Measurements from ENCODE around the gene APOH. TPM values are rescaled to one million over a fixed set of nuclear protein-coding genes. Genes with fewer than 3 reads are reported as not detected.
"Not testable (repeated sequence)": the region's sequence is repeated elsewhere in the genome, so short reads cannot be mapped to it uniquely, and the experiment has no call there.

APOH gene
- total and polyA plus RNA-seq, 5 donors = 0.11 to 1.3 TPM; not detected in 3

GRCh38 chr17:66262767-66263166, 33.6 kb upstream of the APOH start:
- H3K9me3 ChIP-seq (ENCODE audit: control insufficient read depth, low read length) = no peaks in the 10 kb centered on the region
- 68% methylated on average over 2 of the region's 2 CpGs for WGBS

GRCh38 chr17:66260688-66261087, 31.5 kb upstream of the APOH start:
- intact Hi-C loops (cut with DNase I) = no loop called here

More at GRCh38 chr17:66262767-66263166, 33.6 kb upstream of the APOH start:
- Histone ChIP-seq H3K4me3 (ENCODE audit: low read length) (no peak overlapping the region), H3K27me3 (ENCODE audit: control insufficient read depth, insufficient read depth) (no peaks in the 10 kb centered on the region), H3K4me1 (ENCODE audit: control insufficient read depth, insufficient read depth, low read length) (no peaks in the 10 kb centered on the region), H3K27ac (ENCODE audit: low read length) (no peak overlapping the region)
- DNase-seq = no peak
- no peak for ATAC-seq
- intact Hi-C loops (cut with DNase I) = no loop called here

DNA sequence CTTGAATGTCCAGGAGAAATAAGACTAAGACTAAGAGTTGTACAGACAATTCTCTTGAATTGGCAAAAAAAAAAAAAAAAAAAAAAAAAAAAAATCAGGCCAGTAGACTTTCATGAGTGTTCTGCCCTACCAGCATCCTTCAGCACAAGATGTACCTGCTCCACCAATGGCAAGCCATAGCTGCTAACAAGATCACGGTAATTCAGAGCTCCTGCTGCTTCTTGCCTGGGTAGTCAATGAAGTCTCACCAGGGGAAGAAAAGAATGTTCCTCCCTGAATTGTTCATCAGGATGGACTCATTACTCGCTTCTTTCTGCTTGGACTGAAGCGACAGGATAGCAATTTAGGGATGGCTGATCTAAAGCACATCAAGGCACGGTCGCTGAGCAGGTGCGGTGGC, 31.1 kb upstream of the APOH start:
- intact Hi-C loops (cut with DNase I) = no loop called here
- Histone ChIP-seq H3K9me3 (ENCODE audit: control insufficient read depth, low read length) (no peaks in the 10 kb centered on the region), H3K4me1 (ENCODE audit: control insufficient read depth, insufficient read depth, low read length) (no peaks in the 10 kb centered on the region), H3K4me3 (ENCODE audit: low read length) (no peak overlapping the region), H3K27ac (ENCODE audit: low read length) (no peak overlapping the region), H3K27me3 (ENCODE audit: control insufficient read depth, insufficient read depth) (no peaks in the 10 kb centered on the region)
- WGBS = 91% methylated on average over 6 of the region's 6 CpGs
- DNase-seq (no peak), ATAC-seq (no peak)

More at GRCh38 chr17:66260688-66261087, 31.5 kb upstream of the APOH start:
- Histone ChIP-seq H3K27ac (ENCODE audit: low read length) (no peak overlapping the region), H3K27me3 (ENCODE audit: control insufficient read depth, insufficient read depth) (no peaks in the 10 kb centered on the region), H3K9me3 (ENCODE audit: control insufficient read depth, low read length) (no peaks in the 10 kb centered on the region), H3K4me1 (ENCODE audit: control insufficient read depth, insufficient read depth, low read length) (no peaks in the 10 kb centered on the region), H3K4me3 (ENCODE audit: low read length) (no peak overlapping the region)
- no peak for ATAC-seq
- DNase-seq = no peak
- WGBS = 100% methylated on average over 1 of the region's 1 CpG

DNA sequence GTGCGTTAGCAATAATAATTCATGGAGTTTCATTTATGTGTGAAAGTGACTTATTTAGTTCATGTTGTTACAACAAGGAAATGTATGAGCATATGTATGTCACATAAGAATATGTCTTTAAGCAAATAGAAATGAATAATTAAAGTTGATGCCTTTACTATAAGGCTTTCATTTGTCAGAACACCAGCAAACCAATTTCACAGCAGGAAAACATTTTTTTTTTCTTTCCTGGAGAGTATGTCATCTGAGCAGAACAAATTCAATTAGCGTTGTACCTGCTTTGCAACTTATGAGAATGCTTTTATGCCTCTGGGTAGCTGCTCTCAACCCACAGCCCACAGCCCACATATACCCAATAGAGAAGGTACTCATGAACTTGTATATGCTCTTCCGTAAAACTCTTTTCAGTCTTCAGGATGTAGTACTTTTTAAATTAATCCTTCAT, 26.3 kb upstream of the APOH start:
- H3K27ac ChIP-seq (ENCODE audit: low read length) = no peak overlapping the region
- WGBS = 76% methylated on average over 3 of the region's 3 CpGs

DNA sequence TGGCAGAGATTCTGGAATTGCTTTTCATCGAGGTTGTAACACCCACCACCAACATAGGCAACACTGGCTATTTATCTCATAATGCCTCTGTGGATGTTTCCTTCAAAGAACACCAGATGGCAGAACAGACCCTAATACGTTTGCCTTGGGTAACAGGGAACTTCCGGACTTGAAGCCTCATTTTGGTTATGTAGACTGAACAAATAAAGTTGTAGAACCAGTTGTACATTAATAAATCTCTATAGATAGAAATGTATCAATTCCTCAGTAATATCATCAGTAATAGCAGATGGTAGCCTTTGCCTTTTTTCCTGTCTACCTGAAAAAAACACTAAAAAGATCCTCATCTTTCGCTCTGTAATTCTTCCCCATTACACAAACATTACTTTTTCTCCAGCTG, 25.9 kb upstream of the APOH start:
- Histone ChIP-seq H3K4me1 (ENCODE audit: control insufficient read depth, insufficient read depth, low read length) (no peaks in the 10 kb centered on the region), H3K27me3 (ENCODE audit: control insufficient read depth, insufficient read depth) (no peaks in the 10 kb centered on the region), H3K9me3 (ENCODE audit: control insufficient read depth, low read length) (no peaks in the 10 kb centered on the region), H3K27ac (ENCODE audit: low read length) (no peak overlapping the region), H3K4me3 (ENCODE audit: low read length) (no peak overlapping the region)
- intact Hi-C loops (cut with DNase I) = loop anchor here in 3 of 4 donors (5.0 to 10.0 kb wide), 6 partner anchors 310 to 422 kb away; no protein-coding TSS in a partner anchor
- ATAC-seq (peak; percentile 77 to 78), DNase-seq (no peak)
- 24% methylated on average over 4 of the region's 4 CpGs for WGBS

More for the DNA sequence above, 26.3 kb upstream of the APOH start:
- ATAC-seq (no peak), DNase-seq (no peak)
- Histone ChIP-seq H3K9me3 (ENCODE audit: control insufficient read depth, low read length) (no peaks in the 10 kb centered on the region), H3K27me3 (ENCODE audit: control insufficient read depth, insufficient read depth) (no peaks in the 10 kb centered on the region), H3K4me3 (ENCODE audit: low read length) (no peak overlapping the region), H3K4me1 (ENCODE audit: control insufficient read depth, insufficient read depth, low read length) (no peaks in the 10 kb centered on the region)
- intact Hi-C loops (cut with DNase I) = loop anchor here in 3 of 4 donors (5.0 to 10.0 kb wide), 6 partner anchors 309 to 422 kb away; no protein-coding TSS in a partner anchor

DNA sequence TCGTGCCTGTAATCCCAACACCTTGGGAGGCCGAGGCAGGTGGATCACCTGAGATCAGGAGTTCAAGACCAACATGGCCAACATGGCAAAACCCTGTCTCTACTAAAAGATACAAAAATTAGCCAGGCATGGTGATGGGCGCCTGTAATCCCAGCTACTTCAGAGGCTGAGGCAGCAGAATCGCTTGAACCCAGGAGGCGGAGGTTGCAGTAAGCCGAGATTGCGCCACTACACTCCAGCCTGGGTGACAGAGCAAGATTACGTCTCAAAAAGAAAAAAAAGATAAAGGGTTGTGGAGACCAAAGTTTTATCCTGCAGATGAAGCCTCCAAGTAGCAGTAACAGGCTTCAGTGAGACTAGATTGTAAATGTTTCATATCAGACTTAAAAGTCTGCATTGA, 24.2 kb upstream of the APOH start:
- not testable (repeated sequence) for H3K4me3 ChIP-seq (ENCODE audit: low read length); ATAC-seq; H3K27me3 ChIP-seq (ENCODE audit: control insufficient read depth, insufficient read depth); H3K27ac ChIP-seq (ENCODE audit: low read length); DNase-seq; H3K9me3 ChIP-seq (ENCODE audit: control insufficient read depth, low read length); H3K4me1 ChIP-seq (ENCODE audit: control insufficient read depth, insufficient read depth, low read length)
- intact Hi-C loops (cut with DNase I) = loop anchor here in 3 of 4 donors (5.0 to 10.0 kb wide), 5 partner anchors 311 to 421 kb away; no protein-coding TSS in a partner anchor
- 89% methylated on average over 8 of the region's 8 CpGs for WGBS

- no peaks in the 10 kb centered on the region for H3K27me3 ChIP-seq (ENCODE audit: control insufficient read depth, insufficient read depth)
- no peak overlapping the region for H3K4me3 ChIP-seq (ENCODE audit: low read length)
- 90% methylated on average over 3 of the region's 3 CpGs for WGBS
- H3K27ac ChIP-seq (ENCODE audit: low read length) = no peak overlapping the region
- DNase-seq (no peak), ATAC-seq (no peak)
- intact Hi-C loops (cut with DNase I) = loop anchor here in 3 of 4 donors (5.0 to 10.0 kb wide), 5 partner anchors 314 to 424 kb away; no protein-coding TSS in a partner anchor
- H3K9me3 ChIP-seq (ENCODE audit: control insufficient read depth, low read length) = no peaks in the 10 kb centered on the region
- H3K4me1 ChIP-seq (ENCODE audit: control insufficient read depth, insufficient read depth, low read length) = no peaks in the 10 kb centered on the region
These were observed 21.5 kb upstream of the APOH start for GRCh38 chr17:66250686-66251085.

- no peak for DNase-seq
- Histone ChIP-seq H3K4me3 (ENCODE audit: low read length) (no peak overlapping the region), H3K27ac (ENCODE audit: low read length) (peak overlapping the region; percentile 2), H3K4me1 (ENCODE audit: control insufficient read depth, insufficient read depth, low read length) (no peaks in the 10 kb centered on the region), H3K27me3 (ENCODE audit: control insufficient read depth, insufficient read depth) (no peaks in the 10 kb centered on the region), H3K9me3 (ENCODE audit: control insufficient read depth, low read length) (no peaks in the 10 kb centered on the region)
- peak; percentile 63 to 69 for ATAC-seq
- 43% methylated on average over 5 of the region's 5 CpGs for WGBS
- intact Hi-C loops (cut with DNase I) = no loop called here
These were observed 19.1 kb upstream of the APOH start for GRCh38 chr17:66248285-66248684.

DNA sequence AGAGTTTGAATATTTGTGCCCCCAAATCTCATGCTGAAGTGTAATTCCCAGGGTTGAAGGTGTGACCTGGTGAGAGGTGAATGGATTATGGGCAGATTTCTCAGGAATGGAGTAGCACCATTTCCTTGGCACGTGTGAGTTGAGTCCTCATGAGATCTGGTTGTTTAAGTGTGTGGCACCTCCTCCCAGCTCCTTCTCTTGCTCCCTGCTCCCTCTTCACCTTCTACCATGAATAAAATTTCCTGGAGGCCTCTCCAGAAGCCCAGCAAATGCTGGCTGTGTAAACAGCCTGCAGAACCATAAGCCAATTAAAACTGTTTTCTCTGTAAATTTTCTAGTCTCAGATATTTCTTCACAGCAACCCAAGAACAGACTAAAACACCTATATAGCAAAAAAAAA, 12.6 kb upstream of the APOH start:
- DNase-seq (no peak), ATAC-seq (no peak)
- intact Hi-C loops (cut with DNase I) = no loop called here
- no peaks in the 10 kb centered on the region for H3K9me3 ChIP-seq (ENCODE audit: control insufficient read depth, low read length)
- 57% methylated on average over 1 of the region's 1 CpG for WGBS
- no peak overlapping the region for H3K4me3 ChIP-seq (ENCODE audit: low read length)
- no peaks in the 10 kb centered on the region for H3K4me1 ChIP-seq (ENCODE audit: control insufficient read depth, insufficient read depth, low read length)
- H3K27me3 ChIP-seq (ENCODE audit: control insufficient read depth, insufficient read depth) = no peaks in the 10 kb centered on the region
- no peak overlapping the region for H3K27ac ChIP-seq (ENCODE audit: low read length)

GRCh38 chr17:66240630-66241029, 11.4 kb upstream of the APOH start:
- Histone ChIP-seq H3K4me3 (ENCODE audit: low read length) (no peak overlapping the region), H3K4me1 (ENCODE audit: control insufficient read depth, insufficient read depth, low read length) (no peaks in the 10 kb centered on the region), H3K27me3 (ENCODE audit: control insufficient read depth, insufficient read depth) (no peaks in the 10 kb centered on the region), H3K27ac (ENCODE audit: low read length) (no peak overlapping the region), H3K9me3 (ENCODE audit: control insufficient read depth, low read length) (no peaks in the 10 kb centered on the region)
- intact Hi-C loops (cut with DNase I) = no loop called here
- DNase-seq (no peak), ATAC-seq (no peak)
- WGBS = 63% methylated on average over 3 of the region's 3 CpGs

- WGBS = 88% methylated on average over 6 of the region's 6 CpGs
These were observed 10.8 kb upstream of the APOH start for GRCh38 chr17:66240013-66240412.

More at GRCh38 chr17:66240013-66240412, 10.8 kb upstream of the APOH start:
- H3K9me3 ChIP-seq (ENCODE audit: control insufficient read depth, low read length) = no peaks in the 10 kb centered on the region
- no peaks in the 10 kb centered on the region for H3K27me3 ChIP-seq (ENCODE audit: control insufficient read depth, insufficient read depth)
- intact Hi-C loops (cut with DNase I) = no loop called here
- no peak for ATAC-seq
- no peak overlapping the region for H3K4me3 ChIP-seq (ENCODE audit: low read length)
- H3K27ac ChIP-seq (ENCODE audit: low read length) = no peak overlapping the region
- no peak for DNase-seq
- no peaks in the 10 kb centered on the region for H3K4me1 ChIP-seq (ENCODE audit: control insufficient read depth, insufficient read depth, low read length)

All from right cardiac atrium (tissue), 5 donors.